SH-SY5Y (cell line): ENCODE results near the gene EFCAB12.

ENCODE experiments used
- GATA2 ChIP-seq: IDR thresholded peaks from 2 replicates; pipeline ENCODE4 v1.6.1; 2011; ENCODE audit warnings: mild to moderate bottlenecking, low read depth, low read length
- GATA3 ChIP-seq: IDR thresholded peaks from 2 replicates; pipeline ENCODE4 v1.6.1; 2011; ENCODE audit warnings: low read depth, mild to moderate bottlenecking, low read length, moderate library complexity

DNA sequence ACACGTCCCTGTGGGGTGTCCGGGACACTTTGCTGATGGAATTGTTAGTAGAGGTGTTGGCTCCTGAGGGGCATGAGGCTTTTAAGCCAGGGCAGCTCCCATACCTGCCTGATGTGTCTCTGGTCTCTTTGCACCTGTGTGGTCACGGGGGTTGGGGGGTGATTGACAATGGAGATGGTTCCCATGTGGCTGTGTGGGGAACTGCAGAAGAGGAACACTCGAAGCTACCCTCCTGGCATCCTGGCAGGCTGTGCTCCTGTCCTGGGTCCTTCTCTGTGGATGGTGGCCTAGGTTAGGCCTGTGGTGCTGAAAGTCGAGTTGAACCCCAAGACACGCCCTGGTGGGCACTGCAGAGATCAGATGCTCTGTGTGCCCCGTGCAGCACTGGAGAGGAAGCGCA lies 76.4 kb downstream of the EFCAB12 start:
- TF ChIP-seq GATA3 (no peak), GATA2 (no peak)
